ENCODE data around the gene RXFP3. TPM values are rescaled to one million over a fixed set of nuclear protein-coding genes. Genes with fewer than 3 reads are reported as not detected.
"Not testable (repeated sequence)": the region's sequence is repeated elsewhere in the genome, so short reads cannot be mapped to it uniquely, and the experiment has no call there.

The RXFP3 gene
- total RNA-seq, 1 donor from 2014 or later: not detected

DNA sequence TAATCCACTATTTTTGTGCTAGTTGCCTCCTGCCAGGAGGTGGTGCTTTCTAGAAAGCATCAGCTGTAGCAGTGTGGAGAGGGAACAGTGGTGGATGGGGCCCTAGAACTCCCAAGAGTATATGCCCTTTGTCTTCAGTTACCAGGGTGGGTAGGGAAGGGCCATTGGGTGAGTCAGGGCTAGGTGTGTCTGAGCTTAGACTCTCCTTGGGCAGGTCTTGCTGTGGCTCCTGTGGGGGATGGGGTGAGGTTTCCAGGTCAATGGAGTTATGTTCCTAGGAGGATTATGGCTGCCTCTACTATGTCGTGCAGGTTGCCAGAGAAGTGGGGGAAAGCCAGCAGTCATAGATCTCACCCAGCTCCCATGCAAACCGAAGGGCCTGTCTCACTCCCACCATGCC, 33.1 kb upstream of the RXFP3 start:
- TF ChIP-seq POLR2AphosphoS5 (IDR thresholded peaks at IDR 0.05; ENCODE audit: insufficient read depth in 1 of 2, low read depth in 1 of 2): no peak
- TF ChIP-seq, protein P1, sequence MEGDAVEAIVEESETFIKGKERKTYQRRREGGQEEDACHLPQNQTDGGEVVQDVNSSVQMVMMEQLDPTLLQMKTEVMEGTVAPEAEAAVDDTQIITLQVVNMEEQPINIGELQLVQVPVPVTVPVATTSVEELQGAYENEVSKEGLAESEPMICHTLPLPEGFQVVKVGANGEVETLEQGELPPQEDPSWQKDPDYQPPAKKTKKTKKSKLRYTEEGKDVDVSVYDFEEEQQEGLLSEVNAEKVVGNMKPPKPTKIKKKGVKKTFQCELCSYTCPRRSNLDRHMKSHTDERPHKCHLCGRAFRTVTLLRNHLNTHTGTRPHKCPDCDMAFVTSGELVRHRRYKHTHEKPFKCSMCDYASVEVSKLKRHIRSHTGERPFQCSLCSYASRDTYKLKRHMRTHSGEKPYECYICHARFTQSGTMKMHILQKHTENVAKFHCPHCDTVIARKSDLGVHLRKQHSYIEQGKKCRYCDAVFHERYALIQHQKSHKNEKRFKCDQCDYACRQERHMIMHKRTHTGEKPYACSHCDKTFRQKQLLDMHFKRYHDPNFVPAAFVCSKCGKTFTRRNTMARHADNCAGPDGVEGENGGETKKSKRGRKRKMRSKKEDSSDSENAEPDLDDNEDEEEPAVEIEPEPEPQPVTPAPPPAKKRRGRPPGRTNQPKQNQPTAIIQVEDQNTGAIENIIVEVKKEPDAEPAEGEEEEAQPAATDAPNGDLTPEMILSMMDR (IDR thresholded peaks at IDR 0.05): no peak
- TF ChIP-seq POLR2A (IDR thresholded peaks at IDR 0.05): no peak
- intact Hi-C loops (cut with DNase I): no loop called here
- no peaks in the 10 kb centered on the region for H3K27me3 ChIP-seq

DNA sequence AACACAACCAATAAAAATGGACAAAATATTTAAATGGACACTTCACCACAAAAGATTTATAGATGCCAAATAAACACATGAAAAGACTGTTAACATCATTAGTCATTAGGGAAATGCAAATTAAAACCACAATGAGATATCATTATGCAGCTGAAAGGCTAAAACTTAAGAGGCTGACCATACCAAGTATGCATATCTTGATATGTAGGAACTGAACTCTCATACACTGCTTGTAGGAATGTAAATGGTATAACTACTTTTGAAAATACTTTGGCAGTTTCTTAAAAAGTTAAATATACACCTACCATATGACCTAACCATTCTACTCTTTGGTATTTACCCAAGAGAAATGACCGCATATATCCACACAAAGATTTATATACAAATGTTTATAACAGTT, 30.8 kb upstream of the RXFP3 start:
- no peaks in the 10 kb centered on the region for H3K4me1 ChIP-seq
- H3K27me3 ChIP-seq: no peaks in the 10 kb centered on the region
- no peaks in the 10 kb centered on the region for H3K36me3 ChIP-seq
- intact Hi-C loops (cut with DNase I): no loop called here
- H3K4me3 ChIP-seq: no peak overlapping the region
- TF ChIP-seq POLR2AphosphoS5 (IDR thresholded peaks at IDR 0.05; ENCODE audit: insufficient read depth in 1 of 2, low read depth in 1 of 2) (no peak), POLR2A (IDR thresholded peaks at IDR 0.05) (no peak)
- TF ChIP-seq, protein P1 (IDR thresholded peaks at IDR 0.05): no peak
- H3K27ac ChIP-seq: no peak overlapping the region
- no peaks in the 10 kb centered on the region for H3K9me3 ChIP-seq
- DNase-seq (ENCODE audit: extremely low spot score in 2 of 2): no peak

More for the DNA sequence above, 33.1 kb upstream of the RXFP3 start:
- Histone ChIP-seq H3K4me3 (no peak overlapping the region), H3K4me1 (no peaks in the 10 kb centered on the region), H3K27ac (no peak overlapping the region), H3K36me3 (no peaks in the 10 kb centered on the region), H3K9me3 (no peaks in the 10 kb centered on the region)
- no peak for DNase-seq (ENCODE audit: extremely low spot score in 2 of 2)

DNA sequence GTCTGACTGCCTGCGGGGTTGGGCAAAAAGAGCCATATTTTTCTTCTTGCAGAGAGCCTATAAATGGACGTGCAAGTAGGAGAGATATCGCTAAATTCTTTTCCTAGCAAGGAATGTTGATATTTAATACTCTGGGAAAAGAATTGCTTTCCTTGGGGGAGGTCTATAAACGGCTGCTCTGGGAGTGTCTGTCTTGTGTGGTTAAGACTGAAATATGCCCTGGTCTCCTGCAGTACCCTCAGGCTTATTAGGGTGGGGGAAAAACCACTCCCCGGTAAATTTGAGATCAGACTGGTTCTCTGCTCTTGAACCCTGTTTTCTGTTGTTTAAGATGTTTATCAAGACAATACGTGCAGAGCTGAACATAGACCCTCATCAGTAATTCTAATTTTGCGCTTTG, 29.9 kb upstream of the RXFP3 start:
- H3K27me3 ChIP-seq; H3K4me1 ChIP-seq; DNase-seq (ENCODE audit: extremely low spot score in 2 of 2); H3K4me3 ChIP-seq; H3K36me3 ChIP-seq; intact Hi-C loops (cut with DNase I); H3K27ac ChIP-seq; H3K9me3 ChIP-seq: not testable (repeated sequence)

DNA sequence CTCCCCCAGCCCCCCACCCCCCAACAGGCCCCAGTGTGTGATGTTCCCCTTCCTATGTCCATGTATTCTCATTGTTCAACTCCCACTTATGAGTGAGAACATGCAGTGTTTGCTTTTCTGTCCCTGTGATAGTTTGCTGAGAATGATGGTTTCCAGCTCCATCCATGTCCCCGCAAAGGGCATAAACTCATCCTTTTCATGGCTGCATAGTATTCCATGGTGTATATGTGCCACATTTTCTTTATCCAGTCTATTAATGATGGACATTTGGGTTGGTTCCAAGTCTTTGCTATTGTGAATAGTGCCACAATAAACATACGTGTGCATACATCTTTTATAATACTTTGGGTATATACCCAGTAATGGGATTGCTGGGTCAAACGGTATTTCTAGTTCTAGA, 21.3 kb upstream of the RXFP3 start:
- DNase-seq (ENCODE audit: extremely low spot score in 2 of 2); H3K4me3 ChIP-seq; H3K4me1 ChIP-seq; H3K27ac ChIP-seq; H3K9me3 ChIP-seq; H3K27me3 ChIP-seq; intact Hi-C loops (cut with DNase I); H3K36me3 ChIP-seq: not testable (repeated sequence)

DNA sequence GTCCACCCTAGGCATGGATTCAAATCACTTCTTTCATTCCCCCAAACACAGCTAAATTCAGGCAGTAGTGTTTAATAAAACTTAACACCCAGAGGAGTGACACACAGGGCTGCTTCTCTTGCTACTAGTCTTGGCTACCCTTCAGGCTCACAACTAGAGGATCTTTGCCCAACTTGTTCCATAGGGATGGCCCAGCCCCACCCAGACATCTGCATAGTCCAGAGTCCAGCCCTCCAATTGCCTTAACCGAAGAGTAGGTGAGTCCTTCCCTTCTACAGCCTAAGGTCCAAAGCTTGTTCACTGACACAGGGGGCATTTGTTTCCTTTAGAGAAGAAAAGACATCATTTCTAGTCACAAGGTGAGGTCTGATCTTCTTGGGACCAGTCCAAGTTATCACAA, 15.2 kb upstream of the RXFP3 start:
- H3K9me3 ChIP-seq: no peaks in the 10 kb centered on the region
- H3K4me3 ChIP-seq: no peak overlapping the region
- no peaks in the 10 kb centered on the region for H3K27me3 ChIP-seq
- H3K36me3 ChIP-seq: no peaks in the 10 kb centered on the region
- H3K4me1 ChIP-seq: no peaks in the 10 kb centered on the region
- intact Hi-C loops (cut with DNase I): no loop called here
- TF ChIP-seq POLR2A (IDR thresholded peaks at IDR 0.05) (no peak), POLR2AphosphoS5 (IDR thresholded peaks at IDR 0.05; ENCODE audit: insufficient read depth in 1 of 2, low read depth in 1 of 2) (no peak)
- TF ChIP-seq, protein P1 (IDR thresholded peaks at IDR 0.05): no peak
- DNase-seq (ENCODE audit: extremely low spot score in 2 of 2): no peak
- H3K27ac ChIP-seq: no peak overlapping the region

DNA sequence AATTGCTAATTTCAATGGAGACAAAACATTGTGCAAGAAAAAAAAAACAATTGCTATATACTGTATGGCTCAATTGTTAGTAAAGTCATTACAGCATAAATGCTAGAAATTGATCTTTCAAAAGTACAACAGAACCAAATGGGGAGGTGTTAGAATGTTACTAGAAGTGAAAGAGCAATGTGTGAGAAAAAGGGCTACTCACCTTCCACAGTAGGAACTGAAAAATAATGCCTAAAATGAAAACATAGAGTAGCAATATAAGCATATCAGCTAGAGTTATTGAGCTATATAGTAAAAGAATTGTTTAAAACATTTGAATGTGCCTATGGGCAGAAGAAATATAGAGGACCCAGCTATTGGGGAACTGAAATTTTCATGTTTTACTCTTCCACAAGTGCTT, 10.9 kb upstream of the RXFP3 start:
- H3K36me3 ChIP-seq: no peaks in the 10 kb centered on the region
- H3K27ac ChIP-seq: no peak overlapping the region
- no peaks in the 10 kb centered on the region for H3K9me3 ChIP-seq
- no peaks in the 10 kb centered on the region for H3K27me3 ChIP-seq
- no peak for TF ChIP-seq POLR2A (IDR thresholded peaks at IDR 0.05)
- TF ChIP-seq, protein P1 (IDR thresholded peaks at IDR 0.05): no peak
- no peak for TF ChIP-seq POLR2AphosphoS5 (IDR thresholded peaks at IDR 0.05; ENCODE audit: insufficient read depth in 1 of 2, low read depth in 1 of 2)
- no peak for DNase-seq (ENCODE audit: extremely low spot score in 2 of 2)
- no peak overlapping the region for H3K4me3 ChIP-seq
- intact Hi-C loops (cut with DNase I): no loop called here
- no peaks in the 10 kb centered on the region for H3K4me1 ChIP-seq
